HG03064 (cell line): ENCODE measurements around the gene TMEM245.
"Not testable (repeated sequence)": the region's sequence is repeated elsewhere in the genome, so short reads cannot be mapped to it uniquely, and the experiment has no call there.

Experiments
- ATAC-seq: cut with Tn5 transposase; IDR thresholded peaks from one replicate; pipeline ENCODE4 v1.9.1; 2021; ENCODE audit warnings: low read depth; ENCODE audit not compliant: unreplicated experiment

Gene TMEM245

DNA sequence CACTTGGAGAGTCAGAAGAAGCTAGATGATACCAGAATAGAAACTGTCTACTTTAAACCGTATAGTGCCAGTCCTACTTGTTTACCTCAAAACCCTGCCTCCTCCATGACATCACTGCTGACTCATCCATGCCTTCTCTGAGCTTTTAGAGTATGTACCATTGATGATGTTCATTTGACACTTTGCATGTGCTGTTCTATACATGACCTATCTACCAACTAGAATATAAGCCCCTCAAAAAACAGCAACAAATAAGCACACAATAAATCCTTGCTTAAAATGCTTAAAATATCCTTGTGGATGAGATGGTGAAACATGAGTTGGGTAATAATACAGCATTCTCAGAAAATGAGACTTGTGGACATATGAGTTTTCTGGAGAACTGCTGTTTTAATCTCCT is 109.0 kb downstream of the TMEM245 start:
- ATAC-seq, result no peak

DNA sequence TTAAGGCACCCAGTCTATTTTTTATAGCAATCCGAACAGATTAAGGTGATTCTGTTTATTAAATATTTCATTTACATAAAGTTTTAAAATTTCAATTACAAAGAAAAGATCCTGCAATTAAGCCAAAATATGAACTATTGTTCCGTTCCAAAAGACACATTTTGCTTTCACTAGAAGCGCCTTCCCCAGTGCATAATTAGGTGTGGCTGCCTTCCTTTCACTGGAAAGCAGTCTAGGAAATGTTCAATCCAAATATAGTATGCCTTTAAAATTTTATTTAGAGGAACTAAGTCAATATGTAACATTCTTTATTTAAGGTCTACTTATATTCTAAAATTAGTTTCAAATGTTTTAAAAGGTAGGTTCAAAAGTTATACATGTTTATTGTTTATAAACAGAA is 114.1 kb downstream of the TMEM245 start:
- no peak for ATAC-seq

DNA sequence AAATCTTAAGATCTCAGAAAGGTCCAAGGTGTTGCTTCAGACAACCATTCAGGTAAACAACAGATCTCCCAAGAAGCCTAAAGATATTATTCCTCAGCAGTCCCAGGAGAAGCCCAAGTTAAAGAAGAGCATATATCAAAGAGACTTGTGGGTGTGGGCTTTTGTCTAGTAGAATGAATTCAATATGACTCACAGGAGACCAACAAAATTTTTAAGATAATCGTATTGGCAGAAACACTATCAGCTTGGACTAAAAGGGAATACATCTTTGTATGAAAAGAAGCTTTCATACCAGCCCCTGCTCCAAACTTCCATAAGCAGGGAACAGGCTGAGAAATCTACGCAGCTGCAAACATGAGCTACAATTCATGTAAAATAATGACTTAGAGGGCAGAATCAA is 116.6 kb downstream of the TMEM245 start:
- ATAC-seq, result no peak

DNA sequence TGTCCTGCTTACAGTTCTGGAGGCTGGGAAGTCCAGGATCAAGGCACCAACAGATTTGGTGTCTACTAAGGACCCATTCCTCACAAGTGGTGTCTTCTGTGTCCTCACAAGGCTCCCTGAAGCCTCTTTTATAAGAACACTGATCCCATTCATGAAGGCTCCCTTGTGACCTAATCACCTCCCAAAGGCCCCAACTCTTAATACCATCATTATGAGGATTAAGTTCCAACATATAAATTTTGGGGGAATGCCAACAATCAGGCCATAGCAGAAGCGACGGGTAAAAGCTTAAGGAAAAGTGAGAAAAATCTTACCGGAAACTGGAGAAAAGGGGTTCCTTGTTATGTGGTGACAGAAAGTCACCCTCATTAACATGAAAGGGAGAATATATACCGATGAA is 117.6 kb downstream of the TMEM245 start:
- ATAC-seq, result no peak

DNA sequence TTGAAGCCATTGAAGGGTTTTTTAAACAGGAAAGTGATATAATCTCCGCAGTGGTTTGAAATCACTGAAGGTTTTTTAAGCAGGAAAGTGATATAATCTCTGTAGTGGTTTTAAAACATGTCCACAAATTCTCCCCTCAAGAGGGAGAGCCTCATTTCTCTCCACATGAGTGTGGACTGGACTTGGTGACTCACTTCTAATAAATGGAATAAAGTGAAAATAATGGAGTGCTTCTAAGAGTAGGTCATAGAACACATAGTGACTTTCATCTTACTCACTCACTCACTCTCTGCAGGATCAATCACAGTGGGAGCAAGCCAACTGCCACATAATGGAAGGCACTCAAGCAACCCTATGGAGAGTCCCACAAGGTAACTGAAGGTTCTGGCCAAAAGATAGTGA is 118.5 kb downstream of the TMEM245 start:
- ATAC-seq, result no peak

DNA sequence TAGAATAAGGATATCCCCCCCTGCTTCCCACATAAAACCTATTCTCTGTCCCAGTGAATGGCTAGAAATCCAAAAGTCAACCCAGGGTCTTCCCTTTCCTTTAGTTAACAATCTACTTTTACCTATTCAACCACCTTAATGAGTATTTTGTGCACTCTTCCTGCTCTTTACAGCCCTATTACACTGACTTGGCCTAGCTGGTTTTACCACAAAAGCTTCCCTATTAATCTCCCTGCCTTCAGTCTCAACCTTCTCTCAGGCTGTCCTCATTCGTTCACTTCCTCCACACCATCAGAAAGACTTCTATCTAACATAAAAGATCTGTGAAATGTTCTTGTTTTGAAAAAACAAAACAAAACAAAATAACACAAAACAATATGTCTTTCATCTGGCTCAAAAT is 122.6 kb downstream of the TMEM245 start:
- no peak for ATAC-seq

DNA sequence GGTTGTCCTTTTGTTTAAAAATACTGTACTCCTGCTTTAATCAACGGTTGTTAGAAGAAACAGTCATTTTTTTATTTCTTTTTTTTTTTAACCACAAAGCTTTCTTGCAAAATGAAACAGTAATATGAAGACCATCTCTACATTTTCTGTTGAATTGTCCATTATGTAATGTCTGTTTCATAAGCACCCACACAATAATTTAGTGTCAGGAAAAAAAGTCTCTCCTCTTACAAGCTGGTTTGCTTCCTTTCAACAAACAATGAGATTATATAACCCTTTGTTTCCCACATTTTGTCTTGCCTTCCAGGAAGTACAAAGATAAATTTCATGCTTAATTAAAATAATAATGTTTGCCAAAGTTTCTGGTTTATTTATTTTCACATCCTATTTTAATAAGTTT is 123.1 kb downstream of the TMEM245 start:
- no peak for ATAC-seq

DNA sequence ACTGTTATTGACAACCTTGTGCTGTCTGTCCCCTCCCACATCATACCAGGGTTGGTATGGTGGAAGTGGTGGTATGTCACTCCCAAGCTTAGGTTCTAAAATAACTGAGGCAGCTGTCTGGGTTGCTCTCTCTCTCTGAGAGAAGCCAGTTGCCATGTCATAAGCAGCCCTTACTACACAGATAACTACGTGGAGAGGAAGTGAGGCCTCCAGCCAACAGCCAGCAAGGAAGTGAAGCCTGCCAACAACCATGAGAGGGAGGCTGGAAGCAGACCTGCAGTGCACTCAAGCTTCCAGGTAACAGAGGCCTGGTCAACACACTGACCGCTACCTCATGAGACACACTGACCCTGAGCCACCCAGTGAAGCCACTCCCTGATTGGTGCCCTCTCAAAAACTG is 125.1 kb downstream of the TMEM245 start:
- peak; percentile 79 for ATAC-seq

DNA sequence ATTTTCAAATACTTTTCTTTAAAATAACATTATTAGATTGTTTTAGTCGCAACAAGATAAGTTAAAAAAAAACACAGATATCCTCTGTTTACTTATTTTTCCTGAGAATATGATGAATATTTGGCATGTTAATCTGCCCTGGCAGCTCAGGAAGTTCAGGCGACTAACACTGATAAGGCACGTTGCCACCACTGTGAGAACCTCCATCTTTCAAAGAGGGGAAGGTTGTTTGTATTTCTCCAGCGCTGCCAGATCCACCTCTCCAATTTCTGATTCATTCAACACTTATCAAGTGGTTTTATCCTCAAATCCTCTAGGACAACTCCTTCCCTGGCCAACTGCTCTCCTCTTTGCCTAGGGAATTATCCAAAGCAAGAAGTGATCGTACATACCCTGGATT is 128.3 kb downstream of the TMEM245 start:
- ATAC-seq, result no peak

DNA sequence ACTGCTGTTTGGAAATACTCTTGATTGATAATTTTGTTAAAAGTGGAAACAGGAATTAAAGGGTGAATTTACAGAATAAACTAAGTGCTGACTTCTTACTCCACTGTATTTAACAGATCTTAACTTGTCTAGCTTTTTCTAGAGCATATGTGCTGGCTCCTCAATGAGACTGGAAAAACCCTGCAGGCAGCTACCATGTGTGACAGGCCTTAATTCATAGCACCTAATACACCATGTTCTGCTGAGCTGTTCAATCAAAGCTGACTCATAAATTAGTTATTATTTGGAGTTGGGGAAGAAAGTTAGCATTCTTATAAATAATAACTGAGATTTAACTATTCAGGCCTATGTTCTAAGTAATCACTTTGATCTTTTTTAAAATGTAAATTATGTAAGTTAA is 135.9 kb downstream of the TMEM245 start:
- ATAC-seq, result no peak

DNA sequence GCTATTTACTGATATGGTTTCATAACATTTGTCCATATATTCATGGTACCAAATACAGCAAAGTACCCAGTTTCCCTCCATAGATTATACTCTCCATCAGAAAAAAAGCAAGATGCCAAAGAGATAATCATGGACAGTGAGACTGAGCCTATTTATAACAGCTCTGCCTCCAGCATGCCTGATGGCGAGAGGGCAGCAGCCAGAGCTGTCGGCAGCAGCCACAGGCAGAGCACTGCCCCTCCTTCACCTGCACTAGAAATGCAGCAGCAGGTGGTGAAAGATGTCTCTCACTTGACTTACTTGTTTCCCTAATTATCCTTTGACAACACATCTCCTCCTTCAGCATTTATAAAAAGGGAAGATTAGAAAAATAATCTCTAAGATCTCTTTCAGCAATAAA is 138.9 kb downstream of the TMEM245 start:
- ATAC-seq, result no peak

DNA sequence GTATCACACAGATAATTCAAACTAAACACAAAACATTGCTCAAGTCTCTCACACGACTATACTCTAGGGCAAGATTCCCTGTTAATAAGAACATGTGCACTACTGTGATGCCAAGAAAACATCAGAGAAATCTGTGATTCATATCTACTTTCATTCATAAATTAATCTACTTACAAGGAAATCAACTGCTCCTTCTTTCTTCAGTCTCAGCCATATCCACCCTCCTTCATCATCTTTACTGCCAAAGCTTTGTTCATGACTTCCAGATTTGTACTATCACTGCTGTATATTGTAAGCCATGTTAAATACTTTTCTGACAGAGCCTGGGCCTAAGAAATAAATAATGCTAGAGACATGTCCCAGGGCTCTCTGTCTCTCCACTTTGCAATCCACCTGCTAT is 141.5 kb downstream of the TMEM245 start:
- ATAC-seq, result no peak

DNA sequence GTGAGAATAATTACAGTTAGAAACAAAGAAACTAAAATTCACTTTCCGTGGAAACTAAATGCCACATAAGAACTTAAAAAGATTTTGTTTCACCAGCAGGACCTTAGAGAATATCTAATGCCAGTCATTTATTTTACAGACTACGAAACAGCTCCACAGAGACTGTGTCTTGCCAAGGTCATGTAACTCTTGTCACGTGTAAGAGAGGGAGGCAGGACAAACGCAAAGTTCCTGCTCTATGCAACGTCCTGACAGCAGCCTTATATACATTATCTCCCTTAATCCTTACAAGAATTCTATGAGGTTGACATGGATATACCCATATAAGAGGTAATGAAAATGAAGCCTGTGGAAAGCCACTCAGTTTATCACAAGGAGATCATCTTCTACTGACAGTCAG is 145.9 kb downstream of the TMEM245 start:
- no peak for ATAC-seq

DNA sequence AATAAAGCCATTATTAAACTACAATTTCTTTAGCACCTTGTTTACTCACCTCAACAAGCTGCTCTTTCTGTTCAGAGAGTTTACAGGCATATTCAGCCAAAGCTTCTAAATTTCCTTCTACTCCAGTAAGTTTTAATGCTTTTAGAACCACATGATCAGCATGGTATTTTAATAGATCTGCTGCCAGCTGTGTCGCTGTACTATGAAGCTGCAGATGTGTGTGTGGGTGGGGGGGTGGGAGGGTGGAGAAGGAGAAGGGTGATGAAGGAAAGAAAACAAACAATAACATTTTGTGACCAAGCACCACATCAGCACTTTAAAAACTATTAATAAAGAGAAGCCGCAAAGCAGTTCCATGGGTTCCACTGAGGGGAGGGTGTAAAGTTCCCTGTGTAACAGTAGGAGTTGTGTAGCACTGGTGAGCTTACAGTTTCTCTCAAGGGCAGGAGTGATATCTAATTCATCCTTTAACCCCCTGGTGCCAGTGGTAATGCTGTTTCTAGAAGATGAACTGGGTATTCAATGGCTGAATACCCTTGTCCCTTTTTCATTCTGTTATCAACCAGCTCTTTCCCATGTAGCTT is 147.0 kb downstream of the TMEM245 start:
- ATAC-seq, result no peak

DNA sequence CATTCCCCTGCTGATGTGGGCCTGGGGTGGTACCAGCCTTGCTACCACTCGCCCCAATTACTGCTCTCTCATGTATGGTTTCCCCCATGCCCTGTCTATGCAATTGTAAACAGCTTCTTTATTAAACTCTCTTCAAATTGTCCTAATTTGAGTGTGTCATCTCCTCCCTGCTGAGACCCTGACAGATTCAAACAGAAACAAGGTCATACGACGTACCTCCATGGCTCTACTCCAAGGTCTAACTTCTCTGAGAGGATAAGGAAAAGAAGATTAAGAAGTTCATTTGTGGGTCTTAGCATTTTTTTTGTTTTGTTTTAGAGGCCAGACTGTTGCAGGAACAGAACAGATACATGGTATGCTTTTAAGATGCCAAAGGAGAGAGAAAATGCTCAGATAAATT is 147.6 kb downstream of the TMEM245 start:
- ATAC-seq, result no peak

DNA sequence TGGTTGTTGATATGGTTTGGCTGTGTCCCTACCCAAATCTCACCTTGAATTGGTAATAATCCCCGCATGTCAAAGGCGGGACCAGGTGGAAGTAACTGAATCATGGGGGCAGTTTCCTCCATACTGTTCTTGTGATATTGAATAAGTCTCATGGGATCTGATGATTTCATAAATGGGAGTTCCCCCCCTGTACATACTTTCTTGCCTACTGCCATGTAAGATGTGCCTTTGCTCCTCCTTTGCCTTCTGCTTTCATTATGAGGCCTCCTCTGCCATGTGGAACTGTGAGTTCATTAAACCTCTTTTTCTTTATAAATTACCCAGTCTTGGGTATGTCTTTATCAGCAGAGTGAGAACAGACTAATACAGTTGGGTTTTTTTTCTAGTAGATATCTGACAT is 148.4 kb downstream of the TMEM245 start:
- not testable (repeated sequence) for ATAC-seq

DNA sequence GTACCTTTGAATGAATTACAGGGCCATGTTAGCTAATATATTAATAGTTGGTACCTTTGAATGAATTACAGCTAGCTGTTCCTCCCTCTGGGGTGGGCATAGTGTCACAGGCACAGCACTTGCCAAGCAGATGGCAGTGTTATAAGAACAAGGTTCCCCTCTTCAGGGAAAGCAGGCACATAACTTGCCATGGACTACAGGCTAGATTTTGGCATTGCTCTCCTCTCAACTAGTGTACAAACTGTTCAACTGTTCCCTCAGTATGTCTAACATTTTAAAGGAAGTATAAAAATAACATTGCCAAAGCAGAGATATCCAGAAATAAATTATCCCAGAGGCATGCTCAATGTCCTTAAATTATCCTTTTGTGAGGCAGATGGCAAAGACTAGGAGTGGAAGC is 151.8 kb downstream of the TMEM245 start:
- no peak for ATAC-seq
